ENCODE results near the gene ZBTB40.

The ZBTB40 gene

DNA sequence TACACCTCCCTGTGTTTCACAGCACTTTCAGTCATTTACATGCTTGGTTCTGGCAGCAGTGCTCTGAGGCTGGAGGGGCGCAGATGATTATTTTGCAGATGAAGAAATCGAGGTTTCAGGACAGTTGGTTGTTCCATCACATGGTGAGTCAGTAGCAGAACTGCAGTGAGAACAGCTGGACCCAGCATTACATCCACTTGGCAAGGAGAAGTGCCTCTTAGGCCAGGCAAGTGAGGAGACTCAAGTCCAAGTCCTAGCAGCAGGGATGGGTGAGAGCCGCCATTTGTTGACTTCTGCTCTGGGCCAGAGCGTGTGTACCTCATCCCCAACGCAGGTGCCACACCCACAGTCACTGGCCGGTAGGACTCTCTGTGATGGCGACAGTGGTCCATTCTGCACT, 84.9 kb downstream of the ZBTB40 start:
- DNase-seq, result no peak

DNA sequence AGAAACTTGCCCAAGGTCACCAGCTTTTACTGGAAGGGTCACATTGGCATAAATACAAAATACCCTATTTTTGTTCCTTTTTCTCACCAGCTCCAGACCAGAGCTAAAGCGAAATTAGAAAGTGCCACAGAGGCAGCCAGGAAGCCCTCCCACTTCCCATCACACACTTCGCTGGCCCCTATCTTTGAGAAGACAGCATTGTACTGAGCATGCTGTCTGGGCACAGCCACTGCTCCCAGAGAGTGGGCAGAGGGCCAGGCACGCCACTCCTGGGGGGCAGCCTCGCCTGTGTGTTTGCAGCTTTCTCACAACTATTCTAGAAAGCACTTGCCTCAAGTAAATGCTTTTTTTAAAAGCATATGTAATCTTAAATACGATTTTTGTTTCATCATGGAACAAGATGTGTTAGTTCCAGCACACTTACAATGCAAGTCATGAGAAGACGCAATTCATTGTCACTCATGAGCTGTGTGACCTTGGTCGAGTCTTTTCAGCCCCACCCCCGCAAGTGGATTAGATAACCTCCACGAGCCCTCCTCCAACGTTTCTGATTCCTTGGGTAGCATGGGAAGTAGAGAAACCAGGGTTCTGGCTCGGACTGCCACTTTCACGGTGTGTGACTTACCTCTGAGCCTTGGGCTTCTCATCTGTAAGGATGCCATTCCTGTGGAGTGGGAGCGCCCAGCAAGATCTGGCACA, 85.9 kb downstream of the ZBTB40 start:
- DNase-seq, result no peak

DNA sequence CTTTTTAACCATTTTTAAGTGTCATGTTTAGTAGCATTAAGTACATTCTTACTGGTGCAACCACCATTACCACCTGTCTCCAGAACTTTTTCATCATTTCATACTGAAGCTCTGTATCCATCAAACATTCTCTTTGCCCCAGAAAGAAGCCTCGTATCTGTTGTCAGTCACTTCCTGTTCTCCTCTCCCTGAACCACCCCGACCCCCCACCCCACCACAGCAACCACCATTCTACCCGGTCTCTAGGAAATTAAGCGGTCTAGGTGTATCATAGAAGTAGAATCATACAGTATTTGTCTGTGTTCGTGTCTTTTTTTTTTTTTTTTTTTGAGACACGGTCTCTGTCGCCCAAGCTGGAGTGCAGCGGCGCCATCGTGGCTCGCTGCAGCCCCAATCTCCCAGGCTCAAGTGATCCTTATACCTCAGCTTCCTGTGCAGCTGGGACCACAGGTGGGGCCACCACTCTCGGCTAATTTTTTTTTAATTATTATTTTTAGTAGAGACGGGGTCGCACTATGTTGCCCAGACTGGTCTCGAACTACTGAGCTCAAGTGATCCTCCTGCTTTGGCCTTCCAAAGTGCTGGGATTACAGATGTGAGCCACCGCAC, 88.0 kb downstream of the ZBTB40 start:
- DNase-seq, result no peak

DNA sequence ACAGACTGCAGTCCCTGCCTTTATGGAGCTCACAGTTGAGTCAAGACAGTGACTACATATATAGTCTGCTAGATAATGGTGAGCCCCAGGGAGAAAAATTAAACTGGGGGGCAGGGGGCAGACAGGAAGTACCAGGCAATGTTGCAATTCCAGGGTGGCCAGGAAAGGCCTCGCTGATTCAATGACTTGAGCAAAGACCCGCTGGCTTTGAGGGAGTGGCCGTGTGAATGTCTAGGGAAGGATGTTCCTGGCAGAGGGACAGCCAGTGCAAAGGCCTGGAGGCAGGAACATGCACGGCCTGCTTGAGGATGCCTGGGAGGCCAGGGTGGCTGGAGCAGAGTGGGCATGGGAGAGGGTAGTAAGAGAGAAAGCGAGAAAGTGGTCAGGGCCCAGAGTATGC, 88.7 kb downstream of the ZBTB40 start:
- DNase-seq, result no peak

DNA sequence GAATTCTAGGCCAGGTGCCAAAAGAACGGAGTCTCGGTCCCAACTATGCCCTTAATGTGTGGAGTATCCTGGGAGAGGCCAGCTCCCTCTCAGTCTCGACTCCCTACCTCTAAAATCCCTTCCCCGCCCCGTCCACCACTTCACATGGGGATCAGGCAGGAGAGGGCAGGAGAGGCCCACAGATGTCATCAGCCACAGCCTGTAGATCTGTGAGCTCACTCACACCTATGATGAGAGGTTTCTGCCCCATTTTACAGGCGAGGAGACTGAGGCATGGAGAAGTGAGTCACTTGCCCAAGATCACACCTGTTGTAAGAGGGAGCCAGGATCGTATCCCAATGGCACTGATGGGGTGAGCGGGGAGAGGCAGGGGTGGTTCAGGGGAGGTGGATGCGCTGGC, 91.2 kb downstream of the ZBTB40 start:
- DNase-seq, result no peak

DNA sequence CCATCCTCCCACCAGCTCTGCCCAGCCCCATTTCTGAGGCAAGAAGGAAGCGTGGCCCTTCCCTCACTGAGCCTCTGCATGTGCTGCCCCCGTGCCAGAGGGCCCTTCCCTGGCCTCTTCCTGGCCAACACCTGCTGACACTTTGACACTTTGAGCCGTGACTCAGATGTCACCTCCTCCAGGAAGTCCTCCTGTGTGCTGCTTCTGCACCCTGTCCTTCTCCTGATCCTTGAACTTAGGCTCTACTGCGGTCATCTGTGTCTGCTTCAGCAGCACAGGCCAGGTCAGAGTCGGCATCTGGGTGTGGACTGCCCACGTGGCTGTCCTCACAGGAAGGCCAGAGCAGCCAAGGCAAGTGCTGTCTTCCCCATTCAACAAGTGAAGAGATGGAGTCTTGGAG, 92.0 kb downstream of the ZBTB40 start:
- no peak for DNase-seq

DNA sequence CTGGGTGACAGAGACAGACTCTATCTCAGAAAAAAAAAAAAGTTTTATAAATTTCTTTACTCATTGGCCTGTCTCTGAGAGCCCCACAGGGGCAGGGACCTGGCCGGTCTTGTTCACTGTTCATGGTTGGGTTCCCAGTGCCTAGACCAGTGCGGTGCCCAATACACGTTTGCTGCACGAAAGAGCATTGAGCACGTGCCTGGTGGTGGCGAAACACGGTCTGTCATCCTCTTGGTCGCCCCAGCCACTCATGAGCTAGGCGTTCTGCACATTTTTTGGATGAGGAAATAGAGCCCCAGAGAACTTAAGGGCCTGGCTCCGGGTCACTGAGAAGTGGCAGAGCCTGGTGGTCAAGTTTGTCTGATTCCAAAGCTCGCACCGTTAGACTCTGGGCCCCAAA, 93.0 kb downstream of the ZBTB40 start:
- DNase-seq, result no peak

DNA sequence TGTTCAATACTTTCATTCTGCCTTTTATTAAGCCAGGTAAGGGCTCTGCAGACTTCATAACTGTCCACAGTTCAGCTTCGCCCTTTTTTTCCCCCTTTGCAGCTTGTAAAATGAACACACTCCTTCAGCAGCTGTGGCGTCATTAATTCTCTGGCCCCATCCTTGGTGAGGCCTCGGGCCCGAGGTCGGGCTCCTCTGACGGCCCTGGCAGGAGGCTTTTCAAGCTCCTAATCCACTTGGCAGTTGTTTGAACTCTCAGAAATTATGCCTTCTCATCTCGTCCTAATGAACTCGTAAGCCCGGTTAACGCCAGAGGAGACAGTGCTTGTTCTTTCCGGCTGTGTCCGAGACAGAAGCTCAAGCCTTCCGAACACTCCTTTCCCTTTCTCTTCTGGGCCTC, 93.5 kb downstream of the ZBTB40 start:
- DNase-seq, result no peak

DNA sequence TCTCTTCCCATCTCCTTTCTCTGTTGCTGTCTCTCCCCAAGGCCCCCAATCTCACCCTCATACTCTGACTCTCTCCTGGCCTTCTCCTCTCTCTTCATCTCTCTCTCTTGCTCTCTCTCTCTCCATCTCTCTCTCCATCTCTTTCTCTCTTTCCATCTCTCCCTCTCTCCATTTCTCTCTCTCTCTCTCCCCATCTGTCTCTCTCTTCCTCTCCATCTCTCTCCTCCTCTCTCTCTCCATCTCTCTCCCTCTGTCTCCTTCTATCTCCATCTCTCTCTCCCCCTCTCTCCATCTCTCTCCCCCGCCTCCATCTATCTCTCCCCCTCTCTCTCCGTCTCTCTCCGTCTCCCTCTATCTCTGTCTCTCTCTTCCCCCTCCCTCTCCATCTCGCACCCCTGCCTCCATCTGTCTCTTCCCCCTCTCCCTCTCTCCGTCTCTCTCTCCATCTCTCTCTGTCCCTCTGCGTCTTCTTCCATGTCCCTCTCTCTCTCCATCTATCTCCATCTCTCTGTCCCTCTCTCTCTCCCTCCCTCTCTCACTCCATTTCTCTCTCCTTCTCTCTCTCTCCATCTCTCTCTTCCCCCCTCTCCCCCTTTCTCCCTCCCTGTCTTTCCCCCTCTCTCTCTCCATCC, 95.7 kb downstream of the ZBTB40 start:
- no peak for DNase-seq

DNA sequence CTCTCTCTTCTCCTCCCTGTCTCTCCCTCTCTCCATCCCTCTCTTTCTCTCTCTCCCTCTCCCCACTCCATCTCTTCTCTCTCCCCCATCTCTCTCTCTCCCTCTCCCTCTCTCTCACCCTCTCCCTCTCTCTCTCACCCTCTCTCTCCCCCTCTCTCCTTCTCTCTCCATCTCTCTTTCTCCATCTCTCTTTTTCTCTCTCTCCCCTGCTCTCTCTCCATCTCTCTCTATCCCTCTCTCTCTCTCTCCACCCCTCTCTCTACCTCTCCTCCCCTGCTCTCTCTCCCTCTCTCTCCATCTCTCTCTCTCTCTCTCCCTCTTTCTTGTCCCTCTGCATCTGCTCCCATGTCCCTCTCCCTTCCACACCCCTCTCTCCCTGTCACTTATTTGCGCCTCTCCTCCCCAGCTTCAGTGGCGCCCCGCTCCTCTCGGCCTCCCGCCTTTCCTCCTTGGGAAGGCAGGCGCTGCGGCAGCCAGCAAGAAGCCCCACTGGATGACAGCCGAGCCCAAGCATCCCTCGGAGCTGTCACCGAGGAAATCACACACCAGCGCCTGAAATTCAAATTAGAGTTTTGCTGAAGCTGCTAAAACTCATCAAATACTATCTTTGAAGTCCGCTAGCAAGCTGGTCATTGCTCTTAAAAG, 96.3 kb downstream of the ZBTB40 start:
- DNase-seq, result no peak

DNA sequence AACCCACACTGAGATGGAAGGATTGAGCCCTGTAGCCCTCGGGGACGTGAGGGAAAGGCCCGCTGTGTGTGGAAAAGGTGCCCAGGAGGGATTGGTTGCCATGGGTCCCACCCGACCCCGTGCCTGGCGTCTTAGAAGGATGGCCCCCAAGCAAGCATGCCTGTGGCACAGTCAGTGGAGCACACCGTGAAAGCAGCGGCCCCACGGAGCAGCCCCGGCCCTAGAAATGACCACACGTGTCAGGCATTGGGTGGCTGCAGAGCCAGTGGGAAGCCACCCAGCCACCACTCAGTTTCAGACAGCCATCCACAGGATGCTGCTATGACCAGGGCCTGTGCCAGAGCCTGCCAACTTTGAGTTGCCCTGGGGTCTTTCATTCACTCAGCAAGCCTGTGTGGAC, 98.4 kb downstream of the ZBTB40 start:
- no peak for DNase-seq

DNA sequence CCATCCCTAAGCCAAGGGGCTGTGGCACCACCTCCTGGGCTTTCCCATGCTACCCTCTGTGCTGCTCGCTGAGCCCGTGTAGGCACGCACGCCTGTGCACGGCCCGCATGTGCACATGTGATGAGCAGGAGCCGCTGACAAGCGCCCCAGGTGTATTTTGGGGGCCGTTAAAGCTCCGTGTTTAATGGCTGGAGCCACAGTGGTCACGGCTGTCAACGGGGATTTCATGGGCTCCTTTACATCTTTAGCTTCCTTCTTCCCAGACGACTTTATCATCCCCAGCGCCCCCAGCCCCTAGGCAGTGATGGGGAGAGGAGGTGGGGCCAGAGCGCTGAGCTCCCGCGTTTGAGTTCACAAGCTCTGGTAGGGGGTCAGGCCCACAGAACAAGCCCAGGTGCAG, 99.9 kb downstream of the ZBTB40 start:
- DNase-seq, result no peak

DNA sequence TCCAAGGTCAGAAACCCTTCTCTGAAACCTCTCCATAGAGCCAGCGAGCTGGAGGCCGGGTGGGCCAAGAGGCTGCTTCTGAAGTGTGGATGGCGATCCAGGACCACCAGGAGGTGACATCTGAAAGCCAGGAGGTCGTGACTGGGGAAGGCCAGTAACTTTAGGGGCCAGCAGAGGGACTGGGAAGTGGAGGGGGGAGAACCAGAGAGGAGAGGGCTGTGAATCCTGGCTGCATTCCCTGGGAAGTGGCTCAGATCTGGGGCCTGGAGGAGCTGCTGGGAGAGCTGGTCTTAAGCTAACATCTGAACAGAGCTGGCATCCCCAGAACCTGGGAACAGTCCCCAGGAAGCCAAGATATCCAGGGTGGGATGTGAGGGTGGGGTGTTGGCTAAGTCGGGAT, 100.4 kb downstream of the ZBTB40 start:
- no peak for DNase-seq

DNA sequence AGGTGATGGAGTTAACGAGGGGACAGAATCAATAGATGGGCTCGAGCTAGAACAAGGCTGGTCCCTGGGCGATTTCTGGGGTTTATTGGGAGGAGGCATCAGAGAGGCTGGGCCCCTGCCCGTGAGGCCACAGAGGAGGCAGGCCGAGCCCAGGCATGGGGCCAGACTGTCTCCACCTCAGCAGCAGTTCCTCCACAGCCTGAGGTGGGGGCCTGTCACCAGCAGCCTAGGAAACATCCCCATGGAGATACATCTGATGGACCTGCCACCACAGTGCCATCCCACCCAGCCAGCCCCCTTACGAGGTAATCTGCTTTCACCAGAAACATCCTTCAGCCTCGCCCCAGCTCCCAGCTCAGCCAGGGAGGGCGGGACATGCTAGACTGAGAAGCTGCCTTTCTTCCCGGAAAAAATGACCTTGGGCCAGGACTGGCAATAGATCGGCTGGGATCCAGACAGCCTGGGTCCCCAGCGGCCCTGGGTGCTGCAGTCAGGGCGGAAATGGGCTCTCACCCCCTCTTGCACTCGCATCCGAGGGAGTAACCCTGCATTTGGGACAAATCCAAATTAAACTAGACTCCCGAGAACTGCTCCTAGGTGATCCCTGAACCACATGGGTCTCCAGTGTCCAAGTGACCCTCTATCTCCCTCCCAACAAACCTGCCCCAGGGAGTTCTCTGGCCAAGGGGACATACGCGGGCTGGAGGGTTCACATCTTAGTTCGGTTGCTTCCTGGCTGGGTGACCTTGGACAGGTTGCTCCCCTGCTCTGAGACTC, 101.6 kb downstream of the ZBTB40 start:
- no peak for DNase-seq

DNA sequence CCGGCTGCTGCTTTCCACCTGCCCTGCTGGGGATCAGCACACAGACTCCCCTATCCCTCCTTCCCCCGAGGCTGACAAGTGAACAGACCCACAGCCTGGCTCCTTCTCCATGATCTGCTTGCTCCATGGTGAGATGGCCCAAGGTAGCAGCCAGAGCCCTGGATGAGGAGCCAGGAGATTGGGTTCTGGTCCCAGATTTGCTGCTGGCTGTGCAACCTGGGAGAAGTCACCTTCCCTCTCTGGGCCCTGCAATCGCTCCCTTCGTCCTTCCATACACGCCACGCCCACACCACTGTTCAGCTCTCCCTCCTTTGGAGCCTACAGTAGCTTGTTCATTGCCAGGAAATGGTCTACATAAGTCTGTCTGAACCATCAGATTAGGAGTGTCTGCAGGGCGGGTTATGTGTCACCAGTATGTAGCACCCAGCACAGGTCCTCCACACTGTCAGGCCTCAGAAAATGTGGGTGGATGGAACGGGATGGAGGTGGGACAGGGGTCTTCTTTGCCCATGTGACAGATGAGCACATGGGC, 102.4 kb downstream of the ZBTB40 start:
- no peak for DNase-seq

DNA sequence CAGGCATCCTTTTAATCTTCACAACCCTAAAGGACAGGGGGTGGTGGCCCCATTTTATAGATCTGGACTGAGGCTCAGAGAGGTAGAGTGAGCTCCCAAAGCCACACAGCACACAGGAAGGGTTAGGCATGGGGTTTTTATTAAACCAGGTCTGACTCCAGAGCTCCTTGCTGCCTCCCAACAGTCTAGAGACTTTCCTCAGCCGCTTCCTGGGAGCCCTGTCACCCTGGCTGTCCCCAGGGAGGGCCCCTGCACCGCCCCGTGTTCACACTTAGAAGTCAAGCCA, 103.7 kb downstream of the ZBTB40 start:
- no peak for DNase-seq

DNA sequence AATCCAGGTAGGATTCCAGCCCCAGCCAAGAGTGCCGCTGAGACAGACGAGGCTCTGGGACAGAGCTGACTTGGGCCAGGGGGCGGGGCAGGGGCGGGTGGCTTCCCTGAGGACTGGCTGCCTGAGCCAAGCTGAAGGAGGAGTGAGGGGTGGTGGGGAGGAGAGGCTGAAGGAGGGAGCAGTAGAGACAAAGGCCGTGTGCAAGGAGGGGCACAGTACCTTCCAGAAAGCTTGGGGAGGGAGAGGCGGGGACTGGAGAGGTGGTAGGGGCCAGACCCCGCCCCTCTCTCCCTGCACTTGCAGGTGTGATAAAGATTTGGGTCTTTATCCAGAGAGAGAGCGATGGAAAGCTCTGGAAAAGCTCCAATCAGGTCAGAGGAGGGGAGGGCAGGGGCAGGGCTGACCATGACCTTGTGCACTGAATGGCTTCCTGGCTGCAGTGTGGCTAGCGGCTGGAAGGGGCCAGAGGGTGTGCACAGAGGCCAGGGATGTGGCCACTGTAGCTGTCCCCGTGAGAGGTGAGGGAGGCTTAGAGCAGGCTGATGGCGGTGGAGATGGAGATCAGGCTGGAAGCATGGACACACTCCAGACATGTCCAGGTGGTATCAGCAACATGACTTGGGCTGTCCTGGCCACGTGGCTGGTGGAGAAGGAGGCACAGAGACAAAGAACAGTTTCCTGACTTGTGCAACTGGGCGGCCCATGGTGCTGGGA, 104.9 kb downstream of the ZBTB40 start:
- DNase-seq, result no peak

DNA sequence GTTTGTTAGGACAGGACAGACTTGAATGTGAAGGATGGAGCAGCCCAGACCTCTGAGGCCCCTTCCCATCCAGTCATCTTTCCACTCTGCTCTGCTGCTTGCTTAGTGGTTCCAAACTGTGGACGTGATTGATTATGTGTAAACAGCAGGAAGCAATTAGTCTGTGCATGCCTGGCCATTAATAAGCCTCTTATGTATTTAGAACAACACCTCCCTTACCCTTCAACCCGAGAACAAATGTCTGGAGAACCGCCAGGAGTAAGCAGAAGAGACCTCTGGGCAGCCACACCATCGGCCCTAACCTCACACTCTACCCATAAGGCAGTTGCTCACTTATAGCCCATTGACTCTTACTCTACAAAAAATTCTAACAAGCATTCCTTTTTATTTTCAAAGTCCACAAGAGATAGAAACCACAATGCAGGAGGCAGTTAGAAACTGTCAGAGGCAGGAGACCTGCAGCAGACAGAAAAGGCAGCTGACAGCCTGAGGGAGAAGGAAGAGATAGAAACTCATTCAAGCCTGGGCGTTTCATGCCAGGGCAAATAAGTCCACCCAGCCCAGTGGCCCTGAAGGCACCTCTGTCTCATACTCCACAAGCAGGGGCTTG, 105.8 kb downstream of the ZBTB40 start:
- no peak for DNase-seq

DNA sequence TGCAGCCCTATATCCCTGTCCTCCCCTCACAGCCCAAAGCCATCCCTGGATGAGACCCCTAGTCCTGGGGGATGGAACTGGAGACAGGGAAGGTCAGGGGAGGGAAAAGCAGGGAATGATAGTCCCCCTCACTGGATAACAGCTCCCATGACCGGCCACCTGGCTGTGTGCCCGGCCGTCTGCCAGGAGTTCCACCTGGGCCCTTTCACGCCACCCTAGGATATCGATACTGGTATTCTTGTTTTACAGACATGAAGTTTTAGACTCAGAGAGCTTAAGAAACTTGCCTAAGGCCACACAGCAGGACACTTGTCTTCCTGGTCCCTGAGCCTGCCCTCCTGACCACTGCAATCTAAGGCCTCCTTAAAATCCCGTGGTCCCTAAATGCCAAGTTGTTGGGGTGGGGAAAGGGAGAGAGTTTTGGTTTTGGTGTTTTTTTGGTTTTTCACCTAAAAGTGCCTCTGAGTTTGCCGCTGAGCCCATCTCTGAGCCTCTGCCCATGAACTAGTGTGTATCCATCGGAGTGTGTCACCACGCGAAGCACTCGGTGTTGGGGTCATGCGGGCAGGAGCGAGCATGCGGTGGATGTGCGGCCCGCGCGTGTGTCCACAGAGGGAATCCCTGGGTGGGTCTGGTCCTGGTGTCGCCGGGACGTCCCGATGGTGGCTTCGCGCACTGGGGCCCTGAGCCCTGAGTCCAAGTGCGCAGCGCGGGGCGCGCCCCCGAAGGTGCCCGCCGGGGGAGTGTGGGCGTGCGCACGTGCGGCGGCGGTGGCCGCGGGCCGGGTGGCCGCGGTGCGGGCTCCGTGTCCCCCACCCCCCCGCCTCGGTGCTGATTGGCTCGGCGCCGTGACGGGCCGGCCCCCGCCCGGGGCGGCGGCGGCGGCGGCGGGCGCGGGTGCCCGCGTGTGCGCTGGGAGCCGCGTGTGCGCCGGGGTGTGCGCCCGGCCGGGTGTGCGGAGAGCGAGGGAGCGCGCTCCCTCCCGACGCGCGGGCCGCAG, 111.2 kb downstream of the ZBTB40 start, which contains the start of gene EPHA8:
Gene EPHA8 (plus strand): TSS at position 906 of the 1,000 bp plus-strand sequence. CDS start 147 bp downstream, outside the sequence.
- no peak for DNase-seq

Data from right forelimb (tissue), 1 donor.